K562 (cell line): ENCODE data around the gene SYT8. TPM values are rescaled to one million over a fixed set of nuclear protein-coding genes. Genes with fewer than 3 reads are reported as not detected.

Experiments
- ATAC-seq: fragments of 200-7000 bp; cut with Tn5 transposase; 3 replicates; pipeline ENCODE4 v1.9.1; 2020; ENCODE audit warnings: moderate library complexity
- BruUV-seq: library from RNA; stranded (reverse); fragments of 400-500 nt; replicated peaks from 2 replicates; lab custom pipeline; 2021; lab: Mats Ljungman, UMichigan
- CTCF ChIA-PET: fragments of 300-600 bp; formaldehyde crosslinking; extraction: SDS; loops from one replicate; lab custom pipeline; 2021; ENCODE audit warnings: low intra/inter-chr PET ratio; lab: Yijun Ruan, JAX
- POLR2A ChIA-PET: fragments of 300-600, 350-650 bp; sonication (Branson Sonifier 250); formaldehyde crosslinking; extraction: SDS; loops from one replicate; lab custom pipeline; 2021; ENCODE audit warnings: antibody characterized with exemption, inconsistent platforms; lab: Yijun Ruan, JAX
- DNase-seq, 4 experiments: peaks; one replicate each; pipeline versions ENCODE4 v3.0.0 to v3.0.0-alpha.2; 2011 to 2018; ENCODE audit warnings: low spot score in 3 of 4, mixed read lengths in 3 of 4; ENCODE audit errors: extremely low read depth in 1 of 4
- FAIRE-seq: peaks from 2 replicates; lab custom pipeline; 2011; peaks lifted over from hg19 to GRCh38; lab: Jason Lieb, UNC
- H2AFZ ChIP-seq: 2 replicates; pipeline ENCODE4 v1.6.0; 2011; ENCODE audit warnings: low read depth, low read length, control low read depth, inconsistent platforms
- H3K27ac ChIP-seq: fragments of 200-600 bp; 3 replicates; pipeline ENCODE4 v1.8.0; 2011; ENCODE audit warnings: low read depth, mild to moderate bottlenecking, control low read depth, inconsistent platforms, low read length, moderate library complexity, mixed read lengths; ENCODE audit errors: extremely low read depth
- H3K27me3 ChIP-seq, 2 experiments: fragments of 300-600 bp in 1 of 2; 2 replicates in 1 of 2; 3 replicates in 1 of 2; pipeline versions ENCODE4 v1.6.0 to v1.8.0; 2011; ENCODE audit warnings: inconsistent platforms in 2 of 2, low read length in 2 of 2, mild to moderate bottlenecking in 1 of 2, mixed read lengths in 1 of 2, moderate library complexity in 1 of 2; ENCODE audit not compliant: control insufficient read depth in 2 of 2, insufficient read depth in 2 of 2
- H3K36me3 ChIP-seq: fragments of 300-600 bp; 3 replicates; pipeline ENCODE4 v1.8.0; 2011; ENCODE audit warnings: mild to moderate bottlenecking, low read length, inconsistent platforms; ENCODE audit not compliant: control insufficient read depth, insufficient read depth
- H3K4me1 ChIP-seq, 2 experiments: fragments of 200-600 bp in 1 of 2; replicated peaks in 1 of 2; 2 replicates in 1 of 2; 3 replicates in 1 of 2; pipeline versions ENCODE4 v1.5.1 to v1.8.0; 2011; ENCODE audit warnings: inconsistent platforms in 2 of 2, low read length in 2 of 2, mild to moderate bottlenecking in 1 of 2, mixed read lengths in 1 of 2, moderate library complexity in 1 of 2; ENCODE audit not compliant: control insufficient read depth in 2 of 2, insufficient read depth in 2 of 2
- H3K4me2 ChIP-seq: 2 replicates; pipeline ENCODE4 v1.6.1; 2011; ENCODE audit warnings: low read length, control low read depth, inconsistent platforms, mixed read lengths; ENCODE audit not compliant: insufficient read depth
- H3K4me3 ChIP-seq: fragments of 200-600 bp; sonication (generic), shearing (Covaris generic); 2 replicates; pipeline ENCODE4 v1.5.1; 2016; ENCODE audit warnings: control low read depth, inconsistent platforms
- H3K79me2 ChIP-seq: fragments of 200-600 bp; 3 replicates; pipeline ENCODE4 v1.8.0; 2011; ENCODE audit warnings: low read length, inconsistent platforms; ENCODE audit not compliant: control insufficient read depth, insufficient read depth
- H3K9ac ChIP-seq, 2 experiments: 2 replicates each; pipeline versions ENCODE4 v1.6.0 to v1.6.1; 2011; ENCODE audit warnings: low read depth in 2 of 2, low read length in 2 of 2, control low read depth in 1 of 2, inconsistent platforms in 1 of 2, mild to moderate bottlenecking in 1 of 2, mixed read lengths in 1 of 2; ENCODE audit not compliant: insufficient read depth in 1 of 2
- H3K9me1 ChIP-seq: one replicate; pipeline ENCODE4 v1.6.0; 2011; ENCODE audit warnings: inconsistent platforms, mild to moderate bottlenecking, low read length, moderate library complexity; ENCODE audit not compliant: control insufficient read depth, insufficient read depth
- H3K9me3 ChIP-seq: replicated peaks from 2 replicates; pipeline ENCODE4 v1.5.1; 2011; ENCODE audit warnings: low read depth, low read length, inconsistent platforms; ENCODE audit not compliant: control insufficient read depth, insufficient read depth
- H4K20me1 ChIP-seq: replicated peaks from 2 replicates; pipeline ENCODE4 v1.6.1; 2011; ENCODE audit warnings: low read length, inconsistent platforms, mixed read lengths; ENCODE audit not compliant: control insufficient read depth, insufficient read depth
- MTF1 ChIP-seq: fragments of 250-450 bp; sonication (Bioruptor Pico); IDR thresholded peaks from 2 replicates; pipeline ENCODE4 v1.9.0; 2021; ENCODE audit warnings: moderate library complexity, mild to moderate bottlenecking, inconsistent platforms, borderline replicate concordance
- ZBTB33 ChIP-seq: sonication (generic); formaldehyde crosslinking; IDR thresholded peaks from 2 replicates; pipeline ENCODE4 v1.8.1; 2023; ENCODE audit warnings: mild to moderate bottlenecking, missing genetic modification reagents
- ZNF224 ChIP-seq: sonication (generic); formaldehyde crosslinking; IDR thresholded peaks from 2 replicates; pipeline ENCODE4 v1.8.0; 2022; ENCODE audit warnings: mild to moderate bottlenecking, missing genetic modification reagents
- ZNF354B ChIP-seq: fragments of 250-450 bp; sonication (Bioruptor Pico); IDR thresholded peaks from 2 replicates; pipeline ENCODE4 v1.4.0; 2020
- ZNF398 ChIP-seq: fragments of 250-450 bp; sonication (Bioruptor Pico); IDR thresholded peaks from 2 replicates; pipeline ENCODE4 v1.8.0; 2021; ENCODE audit warnings: moderate library complexity, mild to moderate bottlenecking, inconsistent platforms
- ZNF561 ChIP-seq: fragments of 450-650 bp; formaldehyde crosslinking; conservative IDR thresholded peaks from 2 replicates; pipeline ENCODE4 v1.4.0; 2020; ENCODE audit warnings: mild to moderate bottlenecking, moderate library complexity
- WGBS: fragments of 100-300 bp; shearing (Covaris generic); methylation state at CpG from one replicate; pipeline ENCODE4 v1.1.6; 2016; ENCODE audit warnings: low coverage, mixed read lengths; ENCODE audit not compliant: insufficient coverage; ENCODE audit errors: missing lambda C conversion rate; 5-methylcytosine and 5-hydroxymethylcytosine counted together
- in situ Hi-C: fragments of 300-500 bp; cut with MboI; formaldehyde crosslinking; loops from 4 replicates; pipeline ENCODE4 v1.15.0; 2018; ENCODE audit warnings: inconsistent platforms, mixed read lengths
- intact Hi-C: fragments of 100-400 bp; cut with micrococcal nuclease; formaldehyde crosslinking; loops from 2 replicates; pipeline ENCODE4 v1.14.2; 2022
- polyA plus RNA-seq, 8 experiments: library from polyadenylated mRNA; depleted of rRNA in 4 of 8; stranded (reverse) in 5 of 8; unstranded in 3 of 8; fragments of >200 nt; fragmentation: Nextera tagmentation in 2 of 8; fragmentation: Illumina TruSeq in 1 of 8; extraction: Ambion mirVana in 2 of 8; extraction: Trizol in 1 of 8; gene quantifications; 2 replicates each; pipeline versions ENCODE4 v1.2.1 to v1.2.3, GENCODE V29; 2011 to 2014; ENCODE audit warnings: inconsistent platforms in 1 of 8, missing spikeins in 1 of 8
- total RNA-seq, 7 experiments: library from RNA; depleted of rRNA in 6 of 7; stranded (reverse); fragments of >200 nt in 6 of 7; fragmentation: Illumina TruSeq in 2 of 7; extraction: Trizol in 2 of 7; gene quantifications; 2 replicates each; pipeline versions ENCODE4 v1.2.1 to v1.2.3, GENCODE V29; 2011 to 2021; ENCODE audit warnings: low replicate concordance in 1 of 7

The SYT8 gene
- total and polyA plus RNA-seq, 9 of the 15 experiments (the other 6 are each of a cell fraction or from before 2014, with no cell fraction given): not detected

GRCh38 chr11:1838077-1838425, 3.3 kb downstream of the SYT8 start:
- no TSS peak for BruUV-seq
- H3K9ac ChIP-seq: no peak overlapping the region
- H3K4me1 ChIP-seq: peaks cover 0 to 54% of the 10 kb centered on the region in 2 experiments; a peak in 4 of 5 replicates
- no peaks in the 10 kb centered on the region for H3K36me3 ChIP-seq
- ATAC-seq (no peak), DNase-seq (no peak), FAIRE-seq (no peak)
- H3K4me2 ChIP-seq: no peak overlapping the region
- H4K20me1 ChIP-seq: peaks cover 12% of the 10 kb centered on the region
- ChIA-PET POLR2A (no interaction called here), CTCF (interaction anchor here (0.5 to 3.5 kb wide), 3 partner anchors 135 to 313 kb away, joined by 4 to 54 read pairs (median 7); partner anchors contain the start of gene H19)
- H3K9me1 ChIP-seq: no peaks in the 10 kb centered on the region
- in situ Hi-C loops (no loop called here), intact Hi-C loops (no loop called here)
- peaks cover 3 to 65% of the 10 kb centered on the region in 2 experiments; a peak in 3 of 5 replicates for H3K27me3 ChIP-seq
- TF ChIP-seq ZNF224 (CRISPR knock-in tag) (no peak), ZNF561 (no peak)
- no peaks in the 10 kb centered on the region for H3K9me3 ChIP-seq
- H3K27ac ChIP-seq: no peak overlapping the region
- no peak overlapping the region for H3K4me3 ChIP-seq
- no peaks in the 10 kb centered on the region for H3K79me2 ChIP-seq
- no peak overlapping the region for H2AFZ ChIP-seq
- WGBS: 0% methylated on average over 4 of the region's 17 CpGs

- WGBS: 12% methylated on average over 24 of the region's 32 CpGs
- no TSS peak for BruUV-seq
- H3K27ac ChIP-seq: no peak within 1 kb of the TSS
- no peak within 1 kb of the TSS for H2AFZ ChIP-seq
- intact Hi-C loops (no loop called here), in situ Hi-C loops (no loop called here)
- no peaks in the 10 kb centered on the region for H3K9me3 ChIP-seq
- H3K9ac ChIP-seq: 0 out of 4 replicates have a peak within 1 kb of the TSS, but pooled peaks of 1 of the 2 experiments have one; percentile 20
- ATAC-seq: peak; percentile 7; the same call in 1 of the 3 replicates
- no peak for FAIRE-seq
- no peak within 1 kb of the TSS for H3K4me3 ChIP-seq
- H3K36me3 ChIP-seq: no peaks in the 10 kb centered on the region
- peaks cover 3 to 59% of the 10 kb centered on the region in 2 experiments; a peak in 3 of 5 replicates for H3K27me3 ChIP-seq
- no peak within 1 kb of the TSS for H3K4me2 ChIP-seq
- no peaks in the 10 kb centered on the region for H3K79me2 ChIP-seq
- H4K20me1 ChIP-seq: peaks cover 12% of the 10 kb centered on the region
- H3K4me1 ChIP-seq: peaks cover 0 to 56% of the 10 kb centered on the region in 2 experiments; a peak in 4 of 5 replicates
- no peaks in the 10 kb centered on the region for H3K9me1 ChIP-seq
- CTCF ChIA-PET: interaction anchor here (1.6 to 3.5 kb wide), 2 partner anchors 162 to 313 kb away, joined by 7 to 54 read pairs; partner anchors contain the start of gene H19
- no peak for DNase-seq
- no peak for TF ChIP-seq MTF1 (CRISPR knock-in tag)
- no peak for TF ChIP-seq ZNF398
- 0 out of 2 replicates have a peak, but pooled peaks have one; percentile 16 for TF ChIP-seq ZBTB33
- no peak for TF ChIP-seq ZNF354B (CRISPR knock-in tag)
- POLR2A ChIA-PET: no interaction called here
Observed at GRCh38 chr11:1838426-1839144, 3.8 kb downstream of the SYT8 start, which contains the start of gene TNNI2. Gene TNNI2 (plus strand): TSS chr11:1838981. CDS start chr11:1839697, 716 bp downstream.
